ENCODE results near the gene PLCB1. TPM values are rescaled to one million over a fixed set of nuclear protein-coding genes. Genes with fewer than 3 reads are reported as not detected.

Gene PLCB1
- total and polyA plus RNA-seq, 2 of the 4 experiments (the other 2 are of a cell fraction) = 5.6 to 16.1 TPM

DNA sequence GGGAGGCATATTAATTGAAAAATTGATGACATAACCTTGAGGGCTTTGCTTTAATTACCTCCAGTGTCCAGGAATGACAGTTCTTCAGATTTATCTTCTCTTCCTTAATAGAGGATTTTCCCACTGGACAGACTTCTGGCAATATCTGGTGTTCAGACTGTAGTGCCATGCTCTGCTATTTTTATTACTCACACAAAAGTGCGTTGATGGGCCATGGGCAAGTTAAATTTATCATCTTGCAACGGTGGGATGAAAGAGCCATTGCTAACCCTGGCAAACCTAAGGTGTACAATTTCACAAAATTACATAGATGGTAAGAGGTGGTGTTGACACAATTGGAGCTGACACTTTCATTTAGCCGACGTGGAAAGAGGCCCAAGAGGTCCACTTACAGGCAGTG lies 683.1 kb downstream of the PLCB1 start:
- Histone ChIP-seq H4K5ac (ENCODE audit: low read depth, low read length) (no peak overlapping the region), H4K8ac (ENCODE audit: low read depth in 2 of 2, low read length in 2 of 2) (no peak overlapping the region), H2BK15ac (ENCODE audit: low read depth, low read length) (no peak overlapping the region), H3K27ac (ENCODE audit: insufficient read depth, low read length) (no peak overlapping the region), H4K20me1 (ENCODE audit: insufficient read depth, low read length) (no peaks in the 10 kb centered on the region), H3K18ac (ENCODE audit: low read depth, low read length) (no peak overlapping the region), H3K4me2 (ENCODE audit: low read depth, low read length) (no peak overlapping the region), H2BK20ac (ENCODE audit: low read depth, low read length) (no peak overlapping the region), H3K4me1 (ENCODE audit: control insufficient read depth, insufficient read depth, low read length) (no peaks in the 10 kb centered on the region), H2BK5ac (ENCODE audit: low read depth, low read length, poor library complexity, severe bottlenecking) (no peak overlapping the region), H3K56ac (ENCODE audit: extremely low read depth, insufficient read depth, low read length) (no peak overlapping the region), H3K79me1 (ENCODE audit: low read depth in 1 of 2, low read length in 2 of 2) (no peaks in the 10 kb centered on the region), H3K27me3 (ENCODE audit: control insufficient read depth, insufficient read depth, low read length) (no peaks in the 10 kb centered on the region), H2AK5ac (ENCODE audit: low read depth, low read length) (no peak overlapping the region), H3K9me3 (ENCODE audit: control insufficient read depth, insufficient read depth, low read length) (no peaks in the 10 kb centered on the region), H2AK9ac (replicated peaks; ENCODE audit: low read depth, low read length, poor library complexity) (no peak overlapping the region), H3K9me1 (ENCODE audit: insufficient read depth, low read length) (no peaks in the 10 kb centered on the region), H3K14ac (replicated peaks; ENCODE audit: low read depth, low read length) (peak overlapping the region; percentile 29; the same call in 1 of the 2 replicates), H3K9ac (ENCODE audit: low read depth, low read length) (no peak overlapping the region), H2AFZ (replicated peaks; ENCODE audit: low read length, poor library complexity) (no peak overlapping the region), H3K23ac (ENCODE audit: low read depth, low read length) (no peak overlapping the region), H2BK120ac (ENCODE audit: low read depth, low read length) (no peak overlapping the region), H3K4me3 (ENCODE audit: insufficient read depth, low read depth, low read length) (no peak overlapping the region), H3K36me3 (ENCODE audit: control insufficient read depth, insufficient read depth, low read length) (no peaks in the 10 kb centered on the region), H4K91ac (ENCODE audit: insufficient read depth, low read depth, low read length) (no peak overlapping the region), H3K4ac (ENCODE audit: low read depth, low read length) (no peak overlapping the region)
- no peak for TF ChIP-seq RAD21 (IDR thresholded peaks at IDR 0.05; ENCODE audit: low read length)
- TF ChIP-seq, protein P1, sequence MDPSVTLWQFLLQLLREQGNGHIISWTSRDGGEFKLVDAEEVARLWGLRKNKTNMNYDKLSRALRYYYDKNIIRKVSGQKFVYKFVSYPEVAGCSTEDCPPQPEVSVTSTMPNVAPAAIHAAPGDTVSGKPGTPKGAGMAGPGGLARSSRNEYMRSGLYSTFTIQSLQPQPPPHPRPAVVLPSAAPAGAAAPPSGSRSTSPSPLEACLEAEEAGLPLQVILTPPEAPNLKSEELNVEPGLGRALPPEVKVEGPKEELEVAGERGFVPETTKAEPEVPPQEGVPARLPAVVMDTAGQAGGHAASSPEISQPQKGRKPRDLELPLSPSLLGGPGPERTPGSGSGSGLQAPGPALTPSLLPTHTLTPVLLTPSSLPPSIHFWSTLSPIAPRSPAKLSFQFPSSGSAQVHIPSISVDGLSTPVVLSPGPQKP (IDR thresholded peaks at IDR 0.05; ENCODE audit: borderline replicate concordance, low read depth, low read length) = no peak
- no peak for TF ChIP-seq RCOR1 (IDR thresholded peaks at IDR 0.05; ENCODE audit: insufficient replicate concordance, low read length)
- no peak for TF ChIP-seq SMC3 (IDR thresholded peaks at IDR 0.05; ENCODE audit: low read depth, low read length)
- TF ChIP-seq, protein P2, sequence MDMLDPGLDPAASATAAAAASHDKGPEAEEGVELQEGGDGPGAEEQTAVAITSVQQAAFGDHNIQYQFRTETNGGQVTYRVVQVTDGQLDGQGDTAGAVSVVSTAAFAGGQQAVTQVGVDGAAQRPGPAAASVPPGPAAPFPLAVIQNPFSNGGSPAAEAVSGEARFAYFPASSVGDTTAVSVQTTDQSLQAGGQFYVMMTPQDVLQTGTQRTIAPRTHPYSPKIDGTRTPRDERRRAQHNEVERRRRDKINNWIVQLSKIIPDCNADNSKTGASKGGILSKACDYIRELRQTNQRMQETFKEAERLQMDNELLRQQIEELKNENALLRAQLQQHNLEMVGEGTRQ (IDR thresholded peaks at IDR 0.05; ENCODE audit: low read depth, low read length) = no peak
- TF ChIP-seq CHD1 (IDR thresholded peaks at IDR 0.05; ENCODE audit: low read depth, low read length) = no peak
- no peak for TF ChIP-seq MAZ (IDR thresholded peaks at IDR 0.05; ENCODE audit: borderline replicate concordance, low read depth, low read length)
- no peak for TF ChIP-seq MAFK (IDR thresholded peaks at IDR 0.05; ENCODE audit: low read depth, low read length)
- TF ChIP-seq BHLHE40 (IDR thresholded peaks at IDR 0.05; ENCODE audit: low read depth, low read length) = no peak
- TF ChIP-seq CEBPB (IDR thresholded peaks at IDR 0.05; ENCODE audit: low read depth, low read length) = no peak
- no peak for TF ChIP-seq NFE2L2 (IDR thresholded peaks at IDR 0.05; ENCODE audit: low read depth, low read length)
- no peak for TF ChIP-seq RFX5 (IDR thresholded peaks at IDR 0.05; ENCODE audit: low read depth, low read length)
- TF ChIP-seq FOS (IDR thresholded peaks at IDR 0.05; ENCODE audit: low read depth, low read length) = no peak
- TF ChIP-seq, protein P3, sequence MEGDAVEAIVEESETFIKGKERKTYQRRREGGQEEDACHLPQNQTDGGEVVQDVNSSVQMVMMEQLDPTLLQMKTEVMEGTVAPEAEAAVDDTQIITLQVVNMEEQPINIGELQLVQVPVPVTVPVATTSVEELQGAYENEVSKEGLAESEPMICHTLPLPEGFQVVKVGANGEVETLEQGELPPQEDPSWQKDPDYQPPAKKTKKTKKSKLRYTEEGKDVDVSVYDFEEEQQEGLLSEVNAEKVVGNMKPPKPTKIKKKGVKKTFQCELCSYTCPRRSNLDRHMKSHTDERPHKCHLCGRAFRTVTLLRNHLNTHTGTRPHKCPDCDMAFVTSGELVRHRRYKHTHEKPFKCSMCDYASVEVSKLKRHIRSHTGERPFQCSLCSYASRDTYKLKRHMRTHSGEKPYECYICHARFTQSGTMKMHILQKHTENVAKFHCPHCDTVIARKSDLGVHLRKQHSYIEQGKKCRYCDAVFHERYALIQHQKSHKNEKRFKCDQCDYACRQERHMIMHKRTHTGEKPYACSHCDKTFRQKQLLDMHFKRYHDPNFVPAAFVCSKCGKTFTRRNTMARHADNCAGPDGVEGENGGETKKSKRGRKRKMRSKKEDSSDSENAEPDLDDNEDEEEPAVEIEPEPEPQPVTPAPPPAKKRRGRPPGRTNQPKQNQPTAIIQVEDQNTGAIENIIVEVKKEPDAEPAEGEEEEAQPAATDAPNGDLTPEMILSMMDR (conservative IDR thresholded peaks at IDR 0.05; ENCODE audit: low read depth, low read length) = no peak
- no peak for TF ChIP-seq MXI1 (IDR thresholded peaks at IDR 0.05; ENCODE audit: borderline replicate concordance, low read depth, low read length)
- no peak for TF ChIP-seq POLR2A (IDR thresholded peaks at IDR 0.05; ENCODE audit: low read depth, low read length)
- no peak for DNase-seq
- POLR2A ChIA-PET (ENCODE audit: unreplicated experiment) = no interaction called here
- dilution Hi-C loops (cut with HindIII; ENCODE audit: low sequenced_read_pairs, unreplicated experiment) = no loop called here
- no TSS peak for BruUV-seq (replicated peaks)
- CTCF ChIA-PET = no interaction called here
- no CpG with 5 or more reads among the region's 4 CpGs for WGBS, 2 experiments (ENCODE audit: extremely low coverage in 2 of 2, insufficient read length in 1 of 2)
- in situ Hi-C loops (cut with MboI; ENCODE audit: low sequenced_read_pairs) = no loop called here
- intact Hi-C loops (cut with micrococcal nuclease) = no loop called here
- ATAC-seq (ENCODE audit: low read depth) = no peak
